Right renal pelvis (tissue), 4 donors: Measurements from ENCODE around the gene HID1. TPM values are rescaled to one million over a fixed set of nuclear protein-coding genes. Genes with fewer than 3 reads are reported as not detected.
"Not testable (repeated sequence)": the region's sequence is repeated elsewhere in the genome, so short reads cannot be mapped to it uniquely, and the experiment has no call there.

Experiments
- DNase-seq, 4 donors: peaks; one replicate each; pipeline ENCODE4 v3.0.0-alpha.2; 2013; ENCODE audit warnings: low read depth in 4 of 4, low spot score in 3 of 4, missing footprints in 1 of 4
- polyA plus RNA-seq, 4 donors: library from polyadenylated mRNA; unstranded; fragments of 120-200 nt; gene quantifications; one replicate each; pipeline ENCODE4 v1.2.1, GENCODE V29; 2013; ENCODE audit not compliant: insufficient read length in 4 of 4

HID1 gene
- polyA plus RNA-seq, 4 donors, result 12.6 to 16.3 (median 14.7) TPM

- no peak for DNase-seq
Measured at GRCh38 chr17:74924250-74924948, 48.2 kb downstream of the HID1 start, which contains the start of gene OTOP2. Gene OTOP2, plus strand, starts transcription at chr17:74924273. Its CDS starts 360 bp downstream, at chr17:74924633.

- peak in 1 of 4 donors; percentile 26 for DNase-seq
Measured at GRCh38 chr17:74923538-74924249, 48.9 kb downstream of the HID1 start.

- DNase-seq, result peak in 1 of 4 donors; percentile 20
Measured at GRCh38 chr17:74922694-74923537, 49.6 kb downstream of the HID1 start, which contains the start of gene USH1G. Gene USH1G, minus strand, starts transcription at chr17:74923255. Its CDS starts 182 bp downstream, at chr17:74923073.

- peak in 1 of 4 donors; percentile 20 for DNase-seq
Measured at GRCh38 chr17:74922172-74922571, 50.4 kb downstream of the HID1 start.

- no peak for DNase-seq
Measured at GRCh38 chr17:74921769-74922168, 50.8 kb downstream of the HID1 start.

GRCh38 chr17:74921026-74921681 is 51.4 kb downstream of the HID1 start:
- no peak for DNase-seq

GRCh38 chr17:74920642-74921025 is 51.9 kb downstream of the HID1 start:
- no peak for DNase-seq

- DNase-seq, result no peak
Measured at GRCh38 chr17:74920306-74920620, 52.3 kb downstream of the HID1 start.

GRCh38 chr17:74919440-74920305 is 52.9 kb downstream of the HID1 start:
- DNase-seq, result no peak

GRCh38 chr17:74918906-74919305 is 53.7 kb downstream of the HID1 start:
- DNase-seq, result no peak

GRCh38 chr17:74917430-74917829 is 55.1 kb downstream of the HID1 start:
- no peak for DNase-seq

GRCh38 chr17:74916851-74917199 is 55.7 kb downstream of the HID1 start:
- no peak for DNase-seq

- DNase-seq, result no peak
Measured at GRCh38 chr17:74916136-74916850, 56.3 kb downstream of the HID1 start.

- DNase-seq, result not testable (repeated sequence)
Measured at GRCh38 chr17:74911423-74911822, 61.1 kb downstream of the HID1 start.

GRCh38 chr17:74909097-74909496 is 63.5 kb downstream of the HID1 start:
- DNase-seq, result not testable (repeated sequence)

GRCh38 chr17:74907012-74907411 is 65.5 kb downstream of the HID1 start:
- DNase-seq, result no peak

GRCh38 chr17:74906214-74906793 is 66.3 kb downstream of the HID1 start:
- DNase-seq, result not testable (repeated sequence)

- DNase-seq, result no peak
Measured at GRCh38 chr17:74904687-74905409, 67.7 kb downstream of the HID1 start.
